Neural progenitor cell (in vitro differentiated cells): ENCODE measurements around the gene ADGRA3. TPM values are rescaled to one million over a fixed set of nuclear protein-coding genes. Genes with fewer than 3 reads are reported as not detected.
A peak's percentile ranks its signal among the peaks of the same experiment; 100 is the strongest.

ENCODE experiments used
- DNase-seq: peaks from one replicate; pipeline ENCODE4 v3.0.0-alpha.2; 2016; ENCODE audit warnings: low spot score
- H2AFZ ChIP-seq: fragments of 200-600 bp; sonication (generic); replicated peaks from 2 replicates; pipeline ENCODE4 v1.6.1; 2016; ENCODE audit warnings: antibody characterized with exemption
- H3F3A ChIP-seq: fragments of 200-600 bp; sonication (generic); 2 replicates; pipeline ENCODE4 v1.6.1; 2016; ENCODE audit warnings: antibody characterized with exemption, low read depth
- H3K27ac ChIP-seq: fragments of 200-600 bp; sonication (generic); 2 replicates; pipeline ENCODE4 v1.5.1; 2016; ENCODE audit warnings: mild to moderate bottlenecking
- H3K27me3 ChIP-seq: fragments of 200-600 bp; sonication (generic); 2 replicates; pipeline ENCODE4 v1.6.1; 2016; ENCODE audit warnings: mild to moderate bottlenecking, moderate library complexity
- H3K36me3 ChIP-seq: fragments of 200-600 bp; sonication (generic); 2 replicates; pipeline ENCODE4 v1.5.1; 2016
- H3K4me1 ChIP-seq: fragments of 200-600 bp; sonication (generic); 2 replicates; pipeline ENCODE4 v1.6.1; 2016; ENCODE audit warnings: mixed run types
- H3K4me2 ChIP-seq: fragments of 200-600 bp; sonication (generic); 2 replicates; pipeline ENCODE4 v1.6.1; 2016
- H3K4me3 ChIP-seq: fragments of 200-600 bp; sonication (generic); 2 replicates; pipeline ENCODE4 v1.5.1; 2016
- H3K79me2 ChIP-seq: fragments of 200-600 bp; sonication (generic); 2 replicates; pipeline ENCODE4 v1.6.1; 2016; ENCODE audit warnings: low read depth
- H3K9ac ChIP-seq: fragments of 200-600 bp; sonication (generic); 2 replicates; pipeline ENCODE4 v1.6.1; 2016
- H3K9me3 ChIP-seq: fragments of 200-600 bp; sonication (generic); 2 replicates; pipeline ENCODE4 v1.5.1; 2016; ENCODE audit warnings: low read depth
- H4K20me1 ChIP-seq: fragments of 200-600 bp; sonication (generic); 2 replicates; pipeline ENCODE4 v1.6.1; 2016; ENCODE audit warnings: low read depth
- H3K27ac Mint-ChIP-seq: 3 replicates; pipeline ENCODE4 v1.8.0; 2021; ENCODE audit warnings: mixed read lengths
- H3K27me3 Mint-ChIP-seq: 2 replicates; pipeline ENCODE4 v1.8.0; 2022; ENCODE audit warnings: low read depth, mild to moderate bottlenecking, inconsistent platforms, moderate library complexity, mixed read lengths; ENCODE audit not compliant: insufficient read depth
- H3K36me3 Mint-ChIP-seq: 3 replicates; pipeline ENCODE4 v1.8.0; 2021; ENCODE audit warnings: mixed read lengths
- H3K4me1 Mint-ChIP-seq: 3 replicates; pipeline ENCODE4 v1.8.0; 2021; ENCODE audit warnings: mixed read lengths
- H3K4me3 Mint-ChIP-seq: 3 replicates; pipeline ENCODE4 v1.8.0; 2021; ENCODE audit warnings: mild to moderate bottlenecking, moderate library complexity, mixed read lengths
- H3K9me3 Mint-ChIP-seq: 3 replicates; pipeline ENCODE4 v1.8.0; 2020; ENCODE audit warnings: mixed read lengths
- EZH2 ChIP-seq: fragments of 200-600 bp; sonication (generic); IDR thresholded peaks from 2 replicates; pipeline ENCODE4 v1.6.1; 2017; ENCODE audit warnings: antibody characterized with exemption, mild to moderate bottlenecking, moderate library complexity
- EZH2phosphoT487 ChIP-seq: fragments of 200-600 bp; sonication (generic); IDR thresholded peaks from 2 replicates; pipeline ENCODE4 v1.6.1; 2017; ENCODE audit warnings: antibody characterized with exemption
- total RNA-seq: library from RNA; depleted of rRNA; stranded (reverse); fragments of >200 nt; gene quantifications from 2 replicates; pipeline ENCODE4 v1.2.3, GENCODE V29; 2015; ENCODE audit warnings: low replicate concordance
- TF ChIP-seq, protein P1 (sequence below): fragments of 200-600 bp; sonication (generic); IDR thresholded peaks from 2 replicates; pipeline ENCODE4 v1.5.1; 2017; ENCODE audit warnings: antibody characterized with exemption, mild to moderate bottlenecking

The ADGRA3 gene
- total RNA-seq, 1 donor from 2014 or later, result 87.9 TPM

DNA sequence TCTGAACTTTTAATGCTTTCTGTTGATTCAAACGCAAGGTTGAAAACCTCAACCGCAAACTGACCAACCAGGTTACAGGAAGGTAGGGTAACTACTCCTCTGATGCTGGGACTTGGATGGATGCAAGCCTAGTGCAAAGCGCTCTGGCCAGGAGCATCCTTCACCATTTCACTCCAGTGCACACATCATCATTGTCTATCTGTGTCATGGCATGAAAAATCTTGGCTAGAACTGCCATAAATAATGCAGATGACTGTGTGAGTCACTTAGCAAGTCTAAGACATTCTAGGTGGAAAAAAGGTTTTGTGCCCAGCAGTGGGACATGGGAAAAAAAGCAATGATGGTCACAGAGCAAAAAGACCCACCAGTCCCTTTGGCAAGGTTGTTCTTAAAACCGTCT lies 10.9 kb downstream of the ADGRA3 start:
- peak overlapping the region; percentile 45 for H3K4me2 ChIP-seq
- H3K36me3 ChIP-seq, result no peaks in the 10 kb centered on the region
- peaks cover 30% of the 10 kb centered on the region for H3K4me1 ChIP-seq
- peaks cover 50% of the 10 kb centered on the region for H4K20me1 ChIP-seq
- peaks cover 3% of the 10 kb centered on the region for H3F3A ChIP-seq
- peaks cover 62% of the 10 kb centered on the region for H3K36me3 Mint-ChIP-seq
- no peak overlapping the region for H3K4me3 ChIP-seq
- no peak overlapping the region for H3K27ac ChIP-seq
- no peaks in the 10 kb centered on the region for H3K4me1 Mint-ChIP-seq
- no peaks in the 10 kb centered on the region for H3K27me3 Mint-ChIP-seq
- peaks cover 74% of the 10 kb centered on the region for H3K9me3 Mint-ChIP-seq
- H3K27me3 ChIP-seq, result no peaks in the 10 kb centered on the region
- TF ChIP-seq, protein P1, sequence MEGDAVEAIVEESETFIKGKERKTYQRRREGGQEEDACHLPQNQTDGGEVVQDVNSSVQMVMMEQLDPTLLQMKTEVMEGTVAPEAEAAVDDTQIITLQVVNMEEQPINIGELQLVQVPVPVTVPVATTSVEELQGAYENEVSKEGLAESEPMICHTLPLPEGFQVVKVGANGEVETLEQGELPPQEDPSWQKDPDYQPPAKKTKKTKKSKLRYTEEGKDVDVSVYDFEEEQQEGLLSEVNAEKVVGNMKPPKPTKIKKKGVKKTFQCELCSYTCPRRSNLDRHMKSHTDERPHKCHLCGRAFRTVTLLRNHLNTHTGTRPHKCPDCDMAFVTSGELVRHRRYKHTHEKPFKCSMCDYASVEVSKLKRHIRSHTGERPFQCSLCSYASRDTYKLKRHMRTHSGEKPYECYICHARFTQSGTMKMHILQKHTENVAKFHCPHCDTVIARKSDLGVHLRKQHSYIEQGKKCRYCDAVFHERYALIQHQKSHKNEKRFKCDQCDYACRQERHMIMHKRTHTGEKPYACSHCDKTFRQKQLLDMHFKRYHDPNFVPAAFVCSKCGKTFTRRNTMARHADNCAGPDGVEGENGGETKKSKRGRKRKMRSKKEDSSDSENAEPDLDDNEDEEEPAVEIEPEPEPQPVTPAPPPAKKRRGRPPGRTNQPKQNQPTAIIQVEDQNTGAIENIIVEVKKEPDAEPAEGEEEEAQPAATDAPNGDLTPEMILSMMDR, result no peak
- no peak for TF ChIP-seq EZH2phosphoT487
- no peak for TF ChIP-seq EZH2
- no peak overlapping the region for H3K9ac ChIP-seq
- no peak overlapping the region for H3K4me3 Mint-ChIP-seq
- no peak for DNase-seq
- H3K9me3 ChIP-seq, result no peaks in the 10 kb centered on the region
- no peak overlapping the region for H2AFZ ChIP-seq
- peaks cover 2% of the 10 kb centered on the region for H3K79me2 ChIP-seq
- H3K27ac Mint-ChIP-seq, result no peak overlapping the region

DNA sequence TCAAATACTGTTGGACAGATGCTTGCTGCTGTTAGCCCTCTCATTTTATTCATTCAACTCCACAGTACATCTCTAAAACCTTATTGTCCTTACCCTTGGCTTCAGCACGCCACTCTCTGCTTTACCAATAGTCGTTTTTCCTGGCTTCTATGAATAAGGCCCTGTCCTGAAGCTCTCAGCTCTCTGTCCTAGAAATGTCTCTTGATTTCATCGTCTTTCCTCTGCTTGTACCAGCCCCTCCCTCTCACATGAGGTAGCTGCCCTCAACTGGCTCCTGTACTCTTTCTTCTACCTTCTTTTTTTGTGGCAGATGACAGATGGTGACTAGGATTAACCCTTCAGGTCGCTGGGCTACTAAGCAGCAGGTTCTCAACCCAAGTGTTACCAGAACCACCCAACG lies 11.4 kb downstream of the ADGRA3 start:
- Mint-ChIP-seq H3K27me3 (no peaks in the 10 kb centered on the region), H3K36me3 (peaks cover 65% of the 10 kb centered on the region), H3K9me3 (peaks cover 76% of the 10 kb centered on the region), H3K4me1 (no peaks in the 10 kb centered on the region), H3K27ac (no peak overlapping the region), H3K4me3 (no peak overlapping the region)
- Histone ChIP-seq H3F3A (peaks cover 3% of the 10 kb centered on the region), H3K79me2 (no peaks in the 10 kb centered on the region), H3K36me3 (no peaks in the 10 kb centered on the region), H3K27me3 (no peaks in the 10 kb centered on the region), H3K4me3 (no peak overlapping the region), H4K20me1 (peaks cover 48% of the 10 kb centered on the region), H3K4me2 (peak overlapping the region; percentile 45), H2AFZ (no peak overlapping the region), H3K9ac (no peak overlapping the region), H3K4me1 (peaks cover 35% of the 10 kb centered on the region), H3K27ac (no peak overlapping the region), H3K9me3 (no peaks in the 10 kb centered on the region)
- TF ChIP-seq EZH2 (no peak), EZH2phosphoT487 (no peak)
- TF ChIP-seq, protein P1, result no peak
- no peak for DNase-seq

DNA sequence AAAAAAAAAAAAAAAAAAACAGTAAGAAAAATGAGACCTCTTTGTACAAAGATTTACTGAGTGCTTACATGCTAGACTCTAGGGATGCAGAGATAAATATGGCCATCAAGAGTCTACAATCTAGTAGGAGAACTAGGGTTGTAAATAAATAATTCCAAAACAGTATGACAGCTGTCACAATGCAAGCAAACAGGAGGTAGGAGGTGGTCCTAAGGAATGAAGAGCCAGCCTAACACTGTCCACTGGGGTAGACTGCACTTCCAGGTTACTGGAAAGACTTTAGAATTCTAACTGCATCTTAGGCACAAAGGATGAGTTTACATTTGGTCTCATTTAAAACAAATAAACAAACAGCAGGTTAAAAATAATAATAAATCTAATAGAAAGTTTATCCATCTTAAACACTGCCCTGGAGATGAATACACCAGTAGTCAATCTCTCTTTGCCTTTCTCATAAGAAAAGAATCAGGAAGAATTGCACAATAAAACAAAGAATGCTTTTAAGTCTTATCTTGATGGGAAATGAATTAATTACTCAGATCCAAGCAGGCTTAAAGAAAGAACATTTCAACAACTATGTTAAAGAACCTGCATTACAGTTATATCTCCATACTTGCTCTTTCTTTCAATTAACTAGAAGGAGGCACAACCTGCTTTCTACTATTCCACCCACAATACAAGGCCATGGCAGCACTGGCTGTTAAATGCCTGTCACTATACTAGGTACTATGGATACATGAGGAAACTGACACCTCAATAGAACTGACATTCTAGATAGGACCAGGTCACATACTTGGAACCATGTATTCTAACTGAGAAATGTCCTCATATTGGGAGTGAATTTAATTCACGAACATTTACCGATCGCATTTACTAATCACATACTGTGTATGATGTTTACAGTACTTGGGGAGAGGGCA lies 12.7 kb downstream of the ADGRA3 start:
- Histone ChIP-seq H3K27ac (no peak overlapping the region), H3K36me3 (no peaks in the 10 kb centered on the region), H3F3A (peaks cover 3% of the 10 kb centered on the region), H3K9me3 (no peaks in the 10 kb centered on the region), H3K79me2 (no peaks in the 10 kb centered on the region), H3K4me3 (no peak overlapping the region), H3K4me2 (no peak overlapping the region), H3K9ac (no peak overlapping the region), H3K27me3 (no peaks in the 10 kb centered on the region), H4K20me1 (peaks cover 36% of the 10 kb centered on the region), H2AFZ (no peak overlapping the region), H3K4me1 (peaks cover 41% of the 10 kb centered on the region)
- Mint-ChIP-seq H3K9me3 (peaks cover 72% of the 10 kb centered on the region), H3K4me3 (no peak overlapping the region), H3K36me3 (peaks cover 62% of the 10 kb centered on the region), H3K4me1 (no peaks in the 10 kb centered on the region), H3K27ac (no peak overlapping the region), H3K27me3 (peaks cover 2% of the 10 kb centered on the region)
- DNase-seq, result no peak
- no peak for TF ChIP-seq EZH2phosphoT487
- TF ChIP-seq, protein P1, result no peak
- no peak for TF ChIP-seq EZH2
